Colonic mucosa (tissue), 4 donors: ENCODE data around the gene LRRC63. TPM values are rescaled to one million over a fixed set of nuclear protein-coding genes. Genes with fewer than 3 reads are reported as not detected.

ENCODE experiments used
- DNase-seq: peaks from one replicate; pipeline ENCODE4 v3.0.0-alpha.2; 2020
- H3K27ac ChIP-seq: fragments of 200-600 bp; one replicate; pipeline ENCODE4 v1.8.0; 2021
- H3K27me3 ChIP-seq: fragments of 200-600 bp; one replicate; pipeline ENCODE4 v1.8.0; 2021
- H3K36me3 ChIP-seq: fragments of 200-600 bp; one replicate; pipeline ENCODE4 v1.8.0; 2021
- H3K4me1 ChIP-seq: fragments of 200-600 bp; one replicate; pipeline ENCODE4 v1.8.0; 2021; ENCODE audit warnings: mild to moderate bottlenecking
- H3K4me3 ChIP-seq: fragments of 200-600 bp; one replicate; pipeline ENCODE4 v1.8.0; 2021
- H3K9ac ChIP-seq, 2 donors: one replicate each; pipeline ENCODE4 v1.7.0; 2013; ENCODE audit warnings: control low read depth in 2 of 2, low read depth in 2 of 2, low read length in 2 of 2
- H3K9me3 ChIP-seq: fragments of 200-600 bp; one replicate; pipeline ENCODE4 v1.8.0; 2021
- intact Hi-C: fragments of 100-400 bp; cut with DNase I; formaldehyde crosslinking; loops from one replicate; pipeline ENCODE4 v1.14.1; 2022
- total RNA-seq, 2 donors: library from RNA; stranded (reverse); fragmentation: NEBNext Ultra II Directional in 1 of 2; extraction: Animal tissue kit (Norgen Biotek cat#: 25700) in 1 of 2; gene quantifications; one replicate each; pipeline ENCODE4 v1.2.1, GENCODE V29; 2021
- TF ChIP-seq, protein P1 (sequence below): fragments of 200-600 bp; IDR thresholded peaks from one replicate; pipeline ENCODE4 v1.8.0; 2022; ENCODE audit warnings: antibody characterized with exemption, mild to moderate bottlenecking
- donor health status: healthy.
- donor health status: DM: no; HTN: no; CAD: no.
- donor health status: DM: no; HTN: no; CAD: no.

LRRC63 gene
- total RNA-seq, 2 donors from 2014 or later = not detected

DNA sequence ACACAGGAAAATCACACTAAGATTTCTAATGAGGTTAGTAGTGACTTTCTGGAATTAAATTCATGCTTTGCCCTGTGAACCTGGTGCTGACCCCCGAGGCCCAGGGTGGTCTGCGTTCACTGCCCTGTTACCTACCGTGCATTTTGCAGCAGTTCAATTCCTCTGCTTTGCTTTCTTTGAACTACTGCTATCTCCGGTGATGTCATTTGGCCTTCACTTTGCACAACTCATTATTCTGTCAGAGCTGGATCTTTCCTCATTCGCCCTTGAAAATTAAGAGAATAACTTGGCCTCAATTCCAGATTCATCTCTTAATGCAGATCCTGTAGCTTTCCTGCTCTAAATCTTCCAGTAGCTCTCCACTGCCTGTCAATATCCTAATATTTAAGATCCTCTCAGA is 8.8 kb upstream of the LRRC63 start:
- TF ChIP-seq, protein P1, sequence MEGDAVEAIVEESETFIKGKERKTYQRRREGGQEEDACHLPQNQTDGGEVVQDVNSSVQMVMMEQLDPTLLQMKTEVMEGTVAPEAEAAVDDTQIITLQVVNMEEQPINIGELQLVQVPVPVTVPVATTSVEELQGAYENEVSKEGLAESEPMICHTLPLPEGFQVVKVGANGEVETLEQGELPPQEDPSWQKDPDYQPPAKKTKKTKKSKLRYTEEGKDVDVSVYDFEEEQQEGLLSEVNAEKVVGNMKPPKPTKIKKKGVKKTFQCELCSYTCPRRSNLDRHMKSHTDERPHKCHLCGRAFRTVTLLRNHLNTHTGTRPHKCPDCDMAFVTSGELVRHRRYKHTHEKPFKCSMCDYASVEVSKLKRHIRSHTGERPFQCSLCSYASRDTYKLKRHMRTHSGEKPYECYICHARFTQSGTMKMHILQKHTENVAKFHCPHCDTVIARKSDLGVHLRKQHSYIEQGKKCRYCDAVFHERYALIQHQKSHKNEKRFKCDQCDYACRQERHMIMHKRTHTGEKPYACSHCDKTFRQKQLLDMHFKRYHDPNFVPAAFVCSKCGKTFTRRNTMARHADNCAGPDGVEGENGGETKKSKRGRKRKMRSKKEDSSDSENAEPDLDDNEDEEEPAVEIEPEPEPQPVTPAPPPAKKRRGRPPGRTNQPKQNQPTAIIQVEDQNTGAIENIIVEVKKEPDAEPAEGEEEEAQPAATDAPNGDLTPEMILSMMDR = no peak

GRCh38 chr13:46206143-46206542 is 5.6 kb upstream of the LRRC63 start:
- no peak overlapping the region for H3K9ac ChIP-seq
- H3K9me3 ChIP-seq = no peaks in the 10 kb centered on the region
- no peak for DNase-seq
- no peaks in the 10 kb centered on the region for H3K27me3 ChIP-seq
- H3K4me1 ChIP-seq = no peaks in the 10 kb centered on the region
- H3K4me3 ChIP-seq = no peak overlapping the region
- no peaks in the 10 kb centered on the region for H3K36me3 ChIP-seq
- H3K27ac ChIP-seq = no peak overlapping the region
- TF ChIP-seq, protein P1 = no peak
- intact Hi-C loops = no loop called here

More for the DNA sequence above, 8.8 kb upstream of the LRRC63 start:
- Histone ChIP-seq H3K27me3 (no peaks in the 10 kb centered on the region), H3K4me1 (no peaks in the 10 kb centered on the region), H3K9me3 (no peaks in the 10 kb centered on the region), H3K4me3 (no peak overlapping the region), H3K9ac (peak overlapping the region in 1 of 2 donors; percentile 12), H3K36me3 (no peaks in the 10 kb centered on the region), H3K27ac (no peak overlapping the region)
- DNase-seq = no peak
- intact Hi-C loops = no loop called here

GRCh38 chr13:46207828-46208227 is 3.9 kb upstream of the LRRC63 start:
- Histone ChIP-seq H3K27me3 (no peaks in the 10 kb centered on the region), H3K9ac (no peak overlapping the region), H3K9me3 (no peaks in the 10 kb centered on the region), H3K4me3 (no peak overlapping the region), H3K4me1 (no peaks in the 10 kb centered on the region), H3K27ac (no peak overlapping the region), H3K36me3 (no peaks in the 10 kb centered on the region)
- TF ChIP-seq, protein P1 = no peak
- DNase-seq = no peak
- intact Hi-C loops = no loop called here

DNA sequence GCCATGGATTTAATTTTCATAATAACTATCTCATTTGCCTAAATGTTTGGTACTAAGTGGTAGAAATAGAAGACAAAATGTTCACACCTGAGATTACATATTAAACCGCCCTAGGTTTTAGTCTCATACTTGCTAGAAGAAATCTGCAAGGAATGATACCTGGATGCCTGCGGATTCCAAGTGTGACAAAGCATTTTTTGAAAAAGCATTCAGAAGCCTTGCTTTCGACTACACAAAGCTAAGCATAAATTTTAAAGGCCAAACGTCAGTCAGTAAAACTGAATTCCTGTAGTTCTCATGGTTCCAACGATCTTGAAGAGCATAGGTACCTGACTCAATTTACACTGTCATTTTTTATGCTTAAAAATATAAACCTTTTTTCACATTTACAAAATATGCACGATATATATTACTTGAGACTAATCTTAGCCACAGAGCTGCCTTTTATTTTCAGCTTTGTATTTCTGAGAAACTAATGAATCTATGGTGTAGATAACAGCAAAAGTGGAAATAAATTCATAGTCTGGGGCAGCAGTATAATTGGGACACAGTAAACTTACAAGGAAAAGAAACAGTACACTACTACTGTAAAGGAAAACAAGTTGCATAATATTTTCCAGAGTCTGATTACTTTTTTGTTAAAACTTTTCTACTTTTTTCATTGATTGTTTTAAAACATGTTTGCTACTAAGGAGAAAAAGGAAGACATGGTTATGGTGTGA is 1.2 kb upstream of the LRRC63 start:
- no peaks in the 10 kb centered on the region for H3K9me3 ChIP-seq
- intact Hi-C loops = no loop called here
- DNase-seq = no peak
- H3K27me3 ChIP-seq = no peaks in the 10 kb centered on the region
- no peaks in the 10 kb centered on the region for H3K36me3 ChIP-seq
- TF ChIP-seq, protein P1 = no peak
- H3K27ac ChIP-seq = no peak overlapping the region
- no peaks in the 10 kb centered on the region for H3K4me1 ChIP-seq
- no peak overlapping the region for H3K9ac ChIP-seq
- H3K4me3 ChIP-seq = peak overlapping the region; percentile 35

- TF ChIP-seq, protein P1 = no peak
- H3K9me3 ChIP-seq = no peaks in the 10 kb centered on the region
- H3K27ac ChIP-seq = no peak overlapping the region
- intact Hi-C loops = no loop called here
- no peaks in the 10 kb centered on the region for H3K4me1 ChIP-seq
- peak overlapping the region; percentile 35 for H3K4me3 ChIP-seq
- H3K27me3 ChIP-seq = no peaks in the 10 kb centered on the region
- no peaks in the 10 kb centered on the region for H3K36me3 ChIP-seq
- no peak for DNase-seq
- H3K9ac ChIP-seq = no peak overlapping the region
Observed at GRCh38 chr13:46211116-46211482, 629 bp upstream of the LRRC63 start.
